Esophagus muscularis mucosa (tissue), 4 donors: ENCODE data around the gene ABHD13. TPM values are rescaled to one million over a fixed set of nuclear protein-coding genes. Genes with fewer than 3 reads are reported as not detected.

Experiments
- DNase-seq: peaks from one replicate; pipeline ENCODE4 v3.0.0-alpha.2; 2017; ENCODE audit errors: extremely low spot score
- H3K27ac ChIP-seq, 4 donors: fragments of 200-600 bp; sonication (generic); replicated peaks in 1 of 4; 1 replicate in 3 of 4; 2 replicates in 1 of 4; pipeline ENCODE4 v1.5.1; 2016 to 2019; ENCODE audit warnings: mild to moderate bottlenecking in 1 of 4
- H3K27me3 ChIP-seq, 4 donors: fragments of 200-600 bp; sonication (generic); one replicate each; pipeline versions ENCODE4 v1.5.1 to v1.6.0; 2016 to 2019
- H3K36me3 ChIP-seq, 4 donors: fragments of 200-600 bp; sonication (generic); one replicate each; pipeline ENCODE4 v1.5.1; 2016 to 2019
- H3K4me1 ChIP-seq, 4 donors: fragments of 200-600 bp; sonication (generic); one replicate each; pipeline ENCODE4 v1.5.1; 2016 to 2019
- H3K4me3 ChIP-seq, 4 donors: fragments of 200-600 bp; sonication (generic); 1 replicate in 2 of 4; 2 replicates in 2 of 4; pipeline ENCODE4 v1.5.1; 2016 to 2019; ENCODE audit warnings: mild to moderate bottlenecking in 4 of 4, moderate library complexity in 1 of 4
- H3K9me3 ChIP-seq, 4 donors: fragments of 200-600 bp; sonication (generic); 1 replicate in 3 of 4; 2 replicates in 1 of 4; pipeline ENCODE4 v1.5.1; 2016 to 2019
- EP300 ChIP-seq: sonication (generic); formaldehyde crosslinking; IDR thresholded peaks from one replicate; pipeline ENCODE4 v1.6.1; 2017; ENCODE audit warnings: antibody characterized with exemption
- POLR2A ChIP-seq: fragments of 450-650 bp; IDR thresholded peaks from one replicate; pipeline ENCODE4 v1.6.1; 2017; ENCODE audit warnings: antibody characterized with exemption, moderate library complexity, mild to moderate bottlenecking, low read depth
- POLR2AphosphoS5 ChIP-seq, 2 donors: sonication (generic); formaldehyde crosslinking; IDR thresholded peaks; one replicate each; pipeline ENCODE4 v1.6.1; 2017; ENCODE audit warnings: antibody characterized with exemption in 2 of 2
- WGBS: methylation state at CpG from one replicate; pipeline ENCODE4 v1.1.5; 2018; 5-methylcytosine and 5-hydroxymethylcytosine counted together
- intact Hi-C: fragments of 100-400 bp; cut with DNase I; formaldehyde crosslinking; loops from one replicate; pipeline ENCODE4 v1.15.1; 2023
- total RNA-seq, 4 donors: library from RNA; depleted of rRNA; stranded (reverse); fragments of >200 nt; gene quantifications; one replicate each; pipeline versions ENCODE4 v1.1.0 to v1.2.1, GENCODE V29; 2016
- TF ChIP-seq, protein P1 (sequence below), 3 experiments: fragments of 200-600 bp in 2 of 3; fragments of 450-650 bp in 1 of 3; sonication (generic) in 2 of 3; IDR thresholded peaks; one replicate each; pipeline ENCODE4 v1.5.1; 2017 to 2019; ENCODE audit warnings: antibody characterized with exemption in 3 of 3, mild to moderate bottlenecking in 2 of 3, moderate library complexity in 1 of 3

The ABHD13 gene
- total RNA-seq, 4 donors from 2014 or later, result 10.3 to 12.9 (median 11.1) TPM

- H3K9me3 ChIP-seq, result no peaks in the 10 kb centered on the region
- peaks cover 0 to 9% (median 3%) of the 10 kb centered on the region in 4 donors for H3K36me3 ChIP-seq
- TF ChIP-seq, protein P1, sequence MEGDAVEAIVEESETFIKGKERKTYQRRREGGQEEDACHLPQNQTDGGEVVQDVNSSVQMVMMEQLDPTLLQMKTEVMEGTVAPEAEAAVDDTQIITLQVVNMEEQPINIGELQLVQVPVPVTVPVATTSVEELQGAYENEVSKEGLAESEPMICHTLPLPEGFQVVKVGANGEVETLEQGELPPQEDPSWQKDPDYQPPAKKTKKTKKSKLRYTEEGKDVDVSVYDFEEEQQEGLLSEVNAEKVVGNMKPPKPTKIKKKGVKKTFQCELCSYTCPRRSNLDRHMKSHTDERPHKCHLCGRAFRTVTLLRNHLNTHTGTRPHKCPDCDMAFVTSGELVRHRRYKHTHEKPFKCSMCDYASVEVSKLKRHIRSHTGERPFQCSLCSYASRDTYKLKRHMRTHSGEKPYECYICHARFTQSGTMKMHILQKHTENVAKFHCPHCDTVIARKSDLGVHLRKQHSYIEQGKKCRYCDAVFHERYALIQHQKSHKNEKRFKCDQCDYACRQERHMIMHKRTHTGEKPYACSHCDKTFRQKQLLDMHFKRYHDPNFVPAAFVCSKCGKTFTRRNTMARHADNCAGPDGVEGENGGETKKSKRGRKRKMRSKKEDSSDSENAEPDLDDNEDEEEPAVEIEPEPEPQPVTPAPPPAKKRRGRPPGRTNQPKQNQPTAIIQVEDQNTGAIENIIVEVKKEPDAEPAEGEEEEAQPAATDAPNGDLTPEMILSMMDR (IDR thresholded peaks at IDR 0.05), result no peak
- TF ChIP-seq POLR2AphosphoS5 (IDR thresholded peaks at IDR 0.05), result no peak
- intact Hi-C loops, result loop anchor here (10.0 kb wide), 1 partner anchor 669 kb away; no protein-coding TSS in a partner anchor
- WGBS, result no CpG with 5 or more reads among the region's 1 CpG
- H3K4me3 ChIP-seq, result no peak overlapping the region
- DNase-seq, result no peak
- H3K4me1 ChIP-seq, result peaks cover 31 to 60% (median 48%) of the 10 kb centered on the region in 4 donors
- no peak overlapping the region for H3K27ac ChIP-seq
- H3K27me3 ChIP-seq, result no peaks in the 10 kb centered on the region
Measured at GRCh38 chr13:108226184-108226583, 8.0 kb downstream of the ABHD13 start.

- Histone ChIP-seq H3K4me1 (peaks cover 26 to 49% (median 38%) of the 10 kb centered on the region in 4 donors), H3K27ac (no peak overlapping the region), H3K36me3 (peaks cover 0 to 9% (median 3%) of the 10 kb centered on the region in 4 donors), H3K9me3 (no peaks in the 10 kb centered on the region), H3K27me3 (no peaks in the 10 kb centered on the region), H3K4me3 (no peak overlapping the region)
- intact Hi-C loops, result loop anchor here (10.0 kb wide), 1 partner anchor 667 kb away; no protein-coding TSS in a partner anchor
- 89% methylated on average over 1 of the region's 1 CpG for WGBS
- no peak for DNase-seq
- TF ChIP-seq, protein P1 (IDR thresholded peaks at IDR 0.05), result peak; percentile 67 to 87 (median 77)
- no peak for TF ChIP-seq POLR2A
Measured at GRCh38 chr13:108227651-108228272, 9.6 kb downstream of the ABHD13 start.

DNA sequence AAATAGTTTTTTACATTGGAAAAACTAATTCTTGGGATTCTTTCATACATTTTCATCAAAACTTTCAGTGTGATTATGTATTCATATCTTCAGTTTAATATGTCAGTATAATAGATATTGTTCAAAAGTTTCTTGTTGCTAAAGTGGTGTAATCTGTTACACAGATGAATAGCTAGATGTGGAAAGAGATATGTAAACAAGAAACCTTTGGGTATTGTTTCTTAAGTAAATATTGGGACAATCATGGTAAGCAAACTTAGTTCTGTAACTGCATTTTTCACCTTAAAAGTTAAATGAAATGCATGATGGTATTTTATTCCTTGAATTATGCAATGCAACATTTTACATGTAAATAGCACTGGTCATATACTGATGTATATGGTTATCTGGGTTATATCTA is 12.2 kb downstream of the ABHD13 start:
- H3K9me3 ChIP-seq, result no peaks in the 10 kb centered on the region
- H3K27me3 ChIP-seq, result no peaks in the 10 kb centered on the region
- peaks cover 14 to 23% (median 17%) of the 10 kb centered on the region in 4 donors for H3K4me1 ChIP-seq
- no peak overlapping the region for H3K27ac ChIP-seq
- peaks cover 0 to 9% (median 3%) of the 10 kb centered on the region in 4 donors for H3K36me3 ChIP-seq
- no peak overlapping the region for H3K4me3 ChIP-seq
- no peak for TF ChIP-seq EP300
- no peak for TF ChIP-seq POLR2AphosphoS5 (IDR thresholded peaks at IDR 0.05)
- TF ChIP-seq, protein P1 (IDR thresholded peaks at IDR 0.05), result no peak
- no peak for TF ChIP-seq POLR2A
- intact Hi-C loops, result no loop called here
- no peak for DNase-seq

DNA sequence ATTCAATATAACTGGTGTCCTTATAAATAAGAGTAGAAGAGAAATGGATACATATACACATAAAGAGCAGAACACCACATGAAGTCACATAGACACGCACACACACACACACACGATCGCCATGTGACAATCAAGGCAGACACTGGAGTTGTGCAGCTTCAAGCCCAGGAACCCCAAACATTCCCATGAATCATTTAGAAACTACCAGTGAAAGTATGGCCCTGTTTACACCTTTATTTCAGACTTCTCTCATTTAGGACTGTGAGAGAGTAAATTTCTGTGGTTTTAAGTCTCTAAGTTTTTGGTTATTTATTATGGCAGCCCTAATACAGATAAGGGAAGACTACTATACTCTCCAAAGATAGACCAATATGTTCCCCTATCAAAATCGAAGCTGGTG is 31.0 kb downstream of the ABHD13 start:
- intact Hi-C loops, result no loop called here
- no peak for TF ChIP-seq POLR2A
- TF ChIP-seq EP300, result no peak
- no peak for TF ChIP-seq POLR2AphosphoS5 (IDR thresholded peaks at IDR 0.05)
- TF ChIP-seq, protein P1 (IDR thresholded peaks at IDR 0.05), result no peak
- peaks cover 0 to 10% (median 7%) of the 10 kb centered on the region in 4 donors for H3K9me3 ChIP-seq
- 70% methylated on average over 4 of the region's 4 CpGs for WGBS
- no peak for DNase-seq
- H3K27ac ChIP-seq, result no peak overlapping the region
- H3K4me1 ChIP-seq, result no peaks in the 10 kb centered on the region
- H3K4me3 ChIP-seq, result no peak overlapping the region
- H3K36me3 ChIP-seq, result no peaks in the 10 kb centered on the region
- H3K27me3 ChIP-seq, result no peaks in the 10 kb centered on the region

- 40% methylated on average over 2 of the region's 2 CpGs for WGBS
- no peaks in the 10 kb centered on the region for H3K9me3 ChIP-seq
- peaks cover 0 to 4% (median 0%) of the 10 kb centered on the region in 4 donors for H3K36me3 ChIP-seq
- no peak overlapping the region for H3K4me3 ChIP-seq
- DNase-seq, result no peak
- no peaks in the 10 kb centered on the region for H3K27me3 ChIP-seq
- TF ChIP-seq POLR2AphosphoS5 (IDR thresholded peaks at IDR 0.05) (no peak), EP300 (no peak), POLR2A (no peak)
- TF ChIP-seq, protein P1 (IDR thresholded peaks at IDR 0.05), result no peak
- no peak overlapping the region for H3K27ac ChIP-seq
- peaks cover 0 to 8% (median 0%) of the 10 kb centered on the region in 4 donors for H3K4me1 ChIP-seq
- intact Hi-C loops, result no loop called here
Measured at GRCh38 chr13:108257248-108257647, 39.1 kb downstream of the ABHD13 start.
